Neuronal stem cell (in vitro differentiated cells): ENCODE results near the gene TSSK6.
A peak's percentile ranks its signal among the peaks of the same experiment; 100 is the strongest.

Experiments used
- DNase-seq: peaks from one replicate; pipeline ENCODE4 v3.0.0-alpha.2; 2013; ENCODE audit warnings: low spot score
- H2AFZ ChIP-seq: one replicate; pipeline ENCODE4 v1.6.1; 2013; ENCODE audit warnings: mild to moderate bottlenecking, low read length, inconsistent platforms
- H2AK5ac ChIP-seq: 2 replicates; pipeline ENCODE4 v1.6.1; 2013; ENCODE audit warnings: low read depth, mild to moderate bottlenecking, inconsistent platforms, low read length, moderate library complexity, mixed read lengths
- H2BK120ac ChIP-seq: 2 replicates; pipeline ENCODE4 v1.6.1; 2013; ENCODE audit warnings: low read depth, mild to moderate bottlenecking, inconsistent platforms, low read length, moderate library complexity, mixed read lengths
- H2BK12ac ChIP-seq: one replicate; pipeline ENCODE4 v1.6.1; 2013; ENCODE audit warnings: low read length, inconsistent platforms
- H2BK15ac ChIP-seq: 2 replicates; pipeline ENCODE4 v1.6.1; 2013; ENCODE audit warnings: mild to moderate bottlenecking, low read length, inconsistent platforms, mixed read lengths
- H2BK5ac ChIP-seq: one replicate; pipeline ENCODE4 v1.6.1; 2013; ENCODE audit warnings: inconsistent platforms, mild to moderate bottlenecking, low read length, moderate library complexity
- H3K14ac ChIP-seq: one replicate; pipeline ENCODE4 v1.6.1; 2013; ENCODE audit warnings: low read length, inconsistent platforms
- H3K18ac ChIP-seq: 2 replicates; pipeline ENCODE4 v1.6.1; 2013; ENCODE audit warnings: low read length, inconsistent platforms
- H3K23ac ChIP-seq: 2 replicates; pipeline ENCODE4 v1.6.1; 2013; ENCODE audit warnings: low read depth, mild to moderate bottlenecking, mixed read lengths, low read length, inconsistent platforms; ENCODE audit not compliant: poor library complexity
- H3K27ac ChIP-seq: replicated peaks from 3 replicates; pipeline ENCODE4 v1.5.1; 2013; ENCODE audit warnings: low read length, inconsistent platforms
- H3K27me3 ChIP-seq, 3 experiments: 2 replicates each; pipeline ENCODE4 v1.6.1; 2013; ENCODE audit warnings: low read length in 3 of 3, mild to moderate bottlenecking in 2 of 3, inconsistent platforms in 1 of 3, low read depth in 1 of 3, mixed read lengths in 1 of 3, moderate library complexity in 1 of 3; ENCODE audit not compliant: control insufficient read depth in 3 of 3, insufficient read depth in 3 of 3
- H3K36me3 ChIP-seq, 2 donors: replicated peaks in 1 of 2; 2 replicates each; pipeline ENCODE4 v1.6.1; 2013; ENCODE audit warnings: low read length in 2 of 2; ENCODE audit not compliant: control insufficient read depth in 2 of 2, insufficient read depth in 2 of 2
- H3K4ac ChIP-seq: 2 replicates; pipeline ENCODE4 v1.6.1; 2013; ENCODE audit warnings: inconsistent platforms, mild to moderate bottlenecking, low read length, moderate library complexity
- H3K4me1 ChIP-seq, 2 donors: 1 replicate in 1 of 2; 2 replicates in 1 of 2; pipeline ENCODE4 v1.6.1; 2013; ENCODE audit warnings: low read length in 2 of 2, low read depth in 1 of 2; ENCODE audit not compliant: control insufficient read depth in 2 of 2, insufficient read depth in 1 of 2
- H3K4me2 ChIP-seq: one replicate; pipeline ENCODE4 v1.6.1; 2013; ENCODE audit warnings: mild to moderate bottlenecking, low read length, inconsistent platforms; ENCODE audit not compliant: insufficient read depth, poor library complexity, severe bottlenecking
- H3K4me3 ChIP-seq, 2 donors: 2 replicates each; pipeline ENCODE4 v1.5.1; 2013; ENCODE audit warnings: low read length in 2 of 2, mild to moderate bottlenecking in 2 of 2, inconsistent platforms in 1 of 2, moderate library complexity in 1 of 2
- H3K79me1 ChIP-seq: one replicate; pipeline ENCODE4 v1.6.1; 2013; ENCODE audit warnings: low read depth, mild to moderate bottlenecking, inconsistent platforms, low read length, moderate library complexity
- H3K9ac ChIP-seq: one replicate; pipeline ENCODE4 v1.6.1; 2013; ENCODE audit warnings: mild to moderate bottlenecking, low read depth, low read length, inconsistent platforms; ENCODE audit not compliant: poor library complexity
- H3K9me3 ChIP-seq, 2 donors: replicated peaks in 1 of 2; 2 replicates each; pipeline versions ENCODE3 to v1.6.1; 2013; ENCODE audit warnings: low read length in 2 of 2, mild to moderate bottlenecking in 2 of 2, inconsistent platforms in 1 of 2, low read depth in 1 of 2, mixed read lengths in 1 of 2, moderate library complexity in 1 of 2; ENCODE audit not compliant: control insufficient read depth in 2 of 2, insufficient read depth in 1 of 2
- H4K8ac ChIP-seq: one replicate; pipeline ENCODE4 v1.6.1; 2013; ENCODE audit warnings: low read depth, mild to moderate bottlenecking, inconsistent platforms, low read length, moderate library complexity
- H4K91ac ChIP-seq: one replicate; pipeline ENCODE4 v1.6.1; 2013; ENCODE audit warnings: low read length, low read depth, mild to moderate bottlenecking, inconsistent platforms; ENCODE audit not compliant: poor library complexity
- WGBS, 2 donors: extraction: QIAGEN DNeasy Blood & Tissue Kit; methylation state at CpG; one replicate each; pipeline ENCODE4 v1.1.7; 2013; ENCODE audit warnings: missing lambda C conversion rate in 2 of 2, mixed read lengths in 1 of 2; ENCODE audit not compliant: insufficient read length in 2 of 2, insufficient replicate concordance in 1 of 2; ENCODE audit errors: extremely low coverage in 2 of 2; 5-methylcytosine and 5-hydroxymethylcytosine counted together

Gene TSSK6

DNA sequence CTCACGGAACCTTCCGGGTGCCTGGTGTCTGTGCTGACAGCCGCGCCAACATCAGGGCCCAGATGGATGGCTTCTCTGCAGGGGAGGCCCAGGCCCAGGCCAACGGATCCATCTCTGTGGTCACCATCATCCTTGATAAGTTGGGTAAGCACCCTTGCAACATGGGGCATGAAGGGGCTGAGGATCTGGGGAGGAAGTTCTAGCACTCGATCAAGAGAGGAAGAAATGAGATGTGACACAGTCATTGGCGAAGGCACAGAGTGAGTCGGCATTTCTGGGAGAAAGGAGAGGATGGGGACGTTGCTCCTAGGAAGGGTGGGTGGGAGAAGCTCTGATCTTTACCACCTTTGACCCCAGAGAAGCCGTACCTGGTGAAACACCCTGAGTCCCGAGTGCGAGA, 27.2 kb upstream of the TSSK6 start:
- no CpG with 5 or more reads among the region's 12 CpGs for WGBS, 2 donors
- H3K4me2 ChIP-seq, result no peak overlapping the region

DNA sequence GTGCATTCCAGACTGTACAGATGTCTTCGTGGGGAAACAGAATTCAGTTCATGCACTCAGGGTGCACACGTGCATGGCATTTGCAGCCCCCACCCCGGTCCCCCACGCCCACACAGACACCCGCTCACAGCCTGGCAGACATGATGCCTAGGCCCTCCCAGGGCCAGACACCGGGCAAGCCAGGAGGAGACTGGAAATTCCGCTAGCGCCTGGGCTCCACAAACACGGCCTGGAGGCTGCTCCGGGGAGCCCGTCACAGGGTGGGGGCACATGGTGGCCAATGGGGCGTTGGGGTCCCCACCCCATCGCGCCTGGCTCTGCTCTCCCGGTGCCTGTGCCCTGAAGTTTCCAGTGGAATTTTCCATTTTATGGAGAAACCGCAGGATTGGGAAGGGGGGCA, 26.3 kb upstream of the TSSK6 start:
- Histone ChIP-seq H3K27me3 (peaks cover 0 to 25% (median 0%) of the 10 kb centered on the region in 3 experiments), H3K14ac (peak overlapping the region; percentile 38), H2BK5ac (no peak overlapping the region), H3K4me3 (no peak overlapping the region), H3K4me2 (no peak overlapping the region), H3K4me1 (peaks cover 0 to 6% of the 10 kb centered on the region in 2 donors), H4K8ac (no peak overlapping the region), H3K18ac (peak overlapping the region; percentile 87), H3K36me3 (no peaks in the 10 kb centered on the region), H2AK5ac (peak overlapping the region; percentile 63), H3K27ac (no peak overlapping the region), H3K4ac (no peak overlapping the region), H2AFZ (no peak overlapping the region), H3K9ac (no peak overlapping the region), H4K91ac (no peak overlapping the region), H2BK120ac (no peak overlapping the region), H2BK12ac (no peak overlapping the region), H2BK15ac (no peak overlapping the region), H3K9me3 (peaks cover 0 to 1% of the 10 kb centered on the region in 2 donors), H3K79me1 (peaks cover 2% of the 10 kb centered on the region), H3K23ac (no peak overlapping the region)
- no CpG with 5 or more reads among the region's 16 CpGs for WGBS, 2 donors
- DNase-seq, result no peak

More for the DNA sequence above, 27.2 kb upstream of the TSSK6 start:
- H2BK15ac ChIP-seq, result peak overlapping the region; percentile 85
- H3K27ac ChIP-seq, result no peak overlapping the region
- H3K9ac ChIP-seq, result no peak overlapping the region
- H2BK120ac ChIP-seq, result no peak overlapping the region
- no peak for DNase-seq
- peaks cover 0 to 6% of the 10 kb centered on the region in 2 donors for H3K4me1 ChIP-seq
- peak overlapping the region; percentile 35 for H3K18ac ChIP-seq
- H2BK5ac ChIP-seq, result no peak overlapping the region
- H4K91ac ChIP-seq, result no peak overlapping the region
- H3K27me3 ChIP-seq, result peaks cover 0 to 25% (median 0%) of the 10 kb centered on the region in 3 experiments
- H3K14ac ChIP-seq, result no peak overlapping the region
- H2AK5ac ChIP-seq, result peak overlapping the region; percentile 26
- H3K23ac ChIP-seq, result peak overlapping the region; percentile 89
- no peak overlapping the region for H3K4ac ChIP-seq
- H3K79me1 ChIP-seq, result peaks cover under 1% of the 10 kb centered on the region
- H2BK12ac ChIP-seq, result peak overlapping the region; percentile 41
- no peak overlapping the region for H4K8ac ChIP-seq
- peaks cover 0 to 1% of the 10 kb centered on the region in 2 donors for H3K9me3 ChIP-seq
- no peaks in the 10 kb centered on the region for H3K36me3 ChIP-seq
- no peak overlapping the region for H3K4me3 ChIP-seq
- no peak overlapping the region for H2AFZ ChIP-seq

DNA sequence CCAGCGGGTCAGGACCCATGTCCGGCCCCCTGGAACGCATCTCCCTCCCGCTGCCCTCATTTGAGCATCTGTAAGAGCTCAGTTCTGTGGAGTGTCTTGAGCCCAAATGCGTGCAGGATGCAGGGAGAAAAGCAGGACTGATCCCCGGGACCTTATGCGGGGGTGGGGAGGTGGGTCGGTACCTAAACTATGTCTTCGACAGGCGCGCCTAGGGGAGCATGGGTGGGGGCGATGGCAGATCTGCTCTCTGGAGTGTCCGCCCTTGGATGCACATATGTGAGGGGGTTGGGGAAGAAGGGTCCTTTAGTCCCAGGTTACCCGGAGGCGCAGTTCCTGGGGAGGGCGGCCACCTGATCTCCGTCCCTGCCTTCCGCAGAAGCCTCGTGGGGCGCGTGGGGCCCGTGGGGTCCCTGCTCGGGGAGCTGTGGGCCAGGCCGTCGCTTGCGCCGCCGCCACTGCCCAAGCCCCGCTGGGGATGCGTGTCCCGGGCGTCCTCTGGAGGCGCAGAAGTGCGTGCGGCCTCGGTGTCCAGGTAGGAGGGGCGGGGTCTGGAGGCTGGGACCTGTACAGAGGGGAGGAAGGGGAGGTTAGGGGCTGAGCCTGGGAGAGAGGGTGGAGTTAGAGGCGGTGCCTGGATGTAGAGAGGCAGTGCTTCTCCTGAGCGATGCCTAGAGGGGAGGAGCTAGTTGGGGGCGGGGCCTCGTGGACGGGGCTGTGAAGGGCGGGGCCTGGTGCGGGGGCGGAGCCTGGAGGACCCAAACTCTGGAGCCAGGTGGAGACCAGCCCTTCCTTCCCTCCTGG, 25.6 kb upstream of the TSSK6 start:
- H2AK5ac ChIP-seq, result peak overlapping the region; percentile 63
- H3K79me1 ChIP-seq, result peaks cover 2% of the 10 kb centered on the region
- no peak overlapping the region for H2BK5ac ChIP-seq
- peak overlapping the region; percentile 85 for H3K23ac ChIP-seq
- peak overlapping the region; percentile 82 for H3K14ac ChIP-seq
- peak overlapping the region; percentile 23 for H3K4me2 ChIP-seq
- WGBS, 2 donors, result no CpG with 5 or more reads among the region's 45 CpGs
- H3K4me1 ChIP-seq, result peaks cover 0 to 6% of the 10 kb centered on the region in 2 donors
- no peak overlapping the region for H2BK15ac ChIP-seq
- no peaks in the 10 kb centered on the region for H3K36me3 ChIP-seq
- H3K4me3 ChIP-seq, result no peak overlapping the region
- H3K9ac ChIP-seq, result no peak overlapping the region
- no peak overlapping the region for H3K27ac ChIP-seq
- peak overlapping the region; percentile 43 for H4K8ac ChIP-seq
- H3K4ac ChIP-seq, result no peak overlapping the region
- H2BK120ac ChIP-seq, result no peak overlapping the region
- H3K18ac ChIP-seq, result peak overlapping the region; percentile 87
- peaks cover 0 to 1% of the 10 kb centered on the region in 2 donors for H3K9me3 ChIP-seq
- no peak overlapping the region for H2BK12ac ChIP-seq
- no peak overlapping the region for H4K91ac ChIP-seq
- H2AFZ ChIP-seq, result peak overlapping the region; percentile 60
- DNase-seq, result peak; percentile 57
- peaks cover 0 to 25% (median 0%) of the 10 kb centered on the region in 3 experiments for H3K27me3 ChIP-seq

DNA sequence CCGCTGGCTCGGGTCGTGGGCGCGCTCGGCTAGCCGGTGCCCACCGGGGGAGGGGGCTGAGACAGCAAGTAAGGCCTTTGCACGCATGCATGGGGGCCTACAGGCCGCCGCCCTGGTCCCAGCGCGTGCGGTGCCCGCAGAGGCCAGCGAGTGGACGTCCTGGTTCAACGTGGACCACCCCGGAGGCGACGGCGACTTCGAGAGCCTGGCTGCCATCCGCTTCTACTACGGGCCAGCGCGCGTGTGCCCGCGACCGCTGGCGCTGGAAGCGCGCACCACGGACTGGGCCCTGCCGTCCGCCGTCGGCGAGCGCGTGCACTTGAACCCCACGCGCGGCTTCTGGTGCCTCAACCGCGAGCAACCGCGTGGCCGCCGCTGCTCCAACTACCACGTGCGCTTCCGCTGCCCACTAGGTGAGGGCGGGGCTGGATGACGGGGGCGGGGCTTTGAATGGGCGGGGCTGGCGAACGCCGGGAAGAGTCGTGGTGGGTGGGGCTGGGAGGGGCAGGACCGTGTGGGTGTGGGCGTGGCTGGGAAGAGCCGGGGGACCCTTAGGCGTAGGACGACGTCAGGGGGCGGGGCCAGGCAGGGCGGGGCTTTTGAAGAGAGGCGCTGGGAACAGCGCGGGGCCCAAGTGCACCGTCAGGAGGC, 24.8 kb upstream of the TSSK6 start:
- Histone ChIP-seq H3K4me1 (peaks cover 0 to 6% of the 10 kb centered on the region in 2 donors), H3K9ac (peak overlapping the region; percentile 30), H2BK120ac (no peak overlapping the region), H3K36me3 (peaks cover 0 to 6% of the 10 kb centered on the region in 2 donors), H3K4ac (no peak overlapping the region), H2BK15ac (peak overlapping the region; percentile 6), H3K27me3 (peaks cover 0 to 25% (median 0%) of the 10 kb centered on the region in 3 experiments), H3K23ac (peak overlapping the region; percentile 34), H2BK5ac (peak overlapping the region; percentile 39), H3K4me2 (peak overlapping the region; percentile 18), H3K27ac (no peak overlapping the region), H2AK5ac (peak overlapping the region; percentile 94), H3K18ac (peak overlapping the region; percentile 87), H2AFZ (no peak overlapping the region), H4K91ac (no peak overlapping the region), H4K8ac (no peak overlapping the region), H2BK12ac (no peak overlapping the region), H3K79me1 (peaks cover 2% of the 10 kb centered on the region), H3K14ac (peak overlapping the region; percentile 82), H3K4me3 (no peak overlapping the region), H3K9me3 (peaks cover 0 to 1% of the 10 kb centered on the region in 2 donors)
- DNase-seq, result no peak
- WGBS, 2 donors, result no CpG with 5 or more reads among the region's 74 CpGs
